Muscle layer of duodenum (tissue), 2 donors: ENCODE measurements around the gene CGB5.
"Not testable (repeated sequence)": the region's sequence is repeated elsewhere in the genome, so short reads cannot be mapped to it uniquely, and the experiment has no call there.

Experiments
- H3K27ac ChIP-seq: one replicate; pipeline ENCODE4 v1.7.0; 2013; ENCODE audit warnings: mild to moderate bottlenecking, low read length
- H3K27me3 ChIP-seq: one replicate; pipeline ENCODE4 v1.7.0; 2013; ENCODE audit warnings: low read depth, mild to moderate bottlenecking, control low read depth, low read length
- H3K36me3 ChIP-seq, 2 donors: one replicate each; pipeline ENCODE4 v1.7.0; 2013; ENCODE audit warnings: low read length in 2 of 2, control low read depth in 1 of 2, mild to moderate bottlenecking in 1 of 2; ENCODE audit not compliant: insufficient read depth in 2 of 2, control insufficient read depth in 1 of 2
- H3K4me1 ChIP-seq, 2 donors: one replicate each; pipeline ENCODE4 v1.7.0; 2013; ENCODE audit warnings: low read length in 2 of 2, mild to moderate bottlenecking in 2 of 2, control low read depth in 1 of 2, moderate library complexity in 1 of 2; ENCODE audit not compliant: insufficient read depth in 2 of 2, control insufficient read depth in 1 of 2
- H3K4me3 ChIP-seq, 2 donors: one replicate each; pipeline ENCODE4 v1.7.0; 2013; ENCODE audit warnings: low read length in 2 of 2, low read depth in 1 of 2, mild to moderate bottlenecking in 1 of 2
- H3K9me3 ChIP-seq, 2 donors: one replicate each; pipeline ENCODE4 v1.7.0; 2013; ENCODE audit warnings: low read length in 2 of 2, control low read depth in 1 of 2, mild to moderate bottlenecking in 1 of 2; ENCODE audit not compliant: control insufficient read depth in 1 of 2
- donor health status: healthy.

CGB5 gene

GRCh38 chr19:49043548-49043947 is at the start of gene CGB5:
Gene CGB5 (plus strand): TSS chr19:49043848. CDS start chr19:49044210, 362 bp downstream.
- not testable (repeated sequence) for H3K36me3 ChIP-seq, H3K9me3 ChIP-seq, H3K4me1 ChIP-seq, H3K27ac ChIP-seq, H3K27me3 ChIP-seq, H3K4me3 ChIP-seq

- H3K27me3 ChIP-seq, result no peaks in the 10 kb centered on the region
- H3K4me3 ChIP-seq, result peak overlapping the region; percentile 87 to 92
- peak overlapping the region; percentile 90 for H3K27ac ChIP-seq
- no peaks in the 10 kb centered on the region for H3K9me3 ChIP-seq
- H3K4me1 ChIP-seq, result peaks cover 5 to 32% of the 10 kb centered on the region in 2 donors
- peaks cover 0 to 7% of the 10 kb centered on the region in 2 donors for H3K36me3 ChIP-seq
Observed at GRCh38 chr19:48994035-48994386, 49.6 kb upstream of the CGB5 start.

DNA sequence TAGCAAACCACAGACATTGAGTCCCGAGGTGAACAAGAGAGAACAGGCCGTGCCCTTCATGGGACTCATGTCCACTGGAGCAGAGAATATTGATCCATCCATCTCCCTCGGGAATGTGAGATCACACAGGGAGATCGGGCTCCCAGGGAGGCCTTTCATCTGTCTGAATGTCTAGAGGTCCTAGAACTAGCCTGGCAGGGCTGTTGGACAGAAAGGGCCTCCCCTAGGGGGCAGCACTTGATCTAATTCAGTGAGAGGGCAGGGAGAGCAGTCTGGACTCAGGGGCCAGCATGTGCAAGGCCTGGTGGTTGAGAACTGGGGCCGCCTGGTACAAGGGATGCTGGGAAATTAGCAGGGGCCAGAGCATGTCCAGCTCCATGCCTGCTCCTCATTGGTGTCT is 45.7 kb upstream of the CGB5 start:
- no peaks in the 10 kb centered on the region for H3K9me3 ChIP-seq
- no peak overlapping the region for H3K27ac ChIP-seq

DNA sequence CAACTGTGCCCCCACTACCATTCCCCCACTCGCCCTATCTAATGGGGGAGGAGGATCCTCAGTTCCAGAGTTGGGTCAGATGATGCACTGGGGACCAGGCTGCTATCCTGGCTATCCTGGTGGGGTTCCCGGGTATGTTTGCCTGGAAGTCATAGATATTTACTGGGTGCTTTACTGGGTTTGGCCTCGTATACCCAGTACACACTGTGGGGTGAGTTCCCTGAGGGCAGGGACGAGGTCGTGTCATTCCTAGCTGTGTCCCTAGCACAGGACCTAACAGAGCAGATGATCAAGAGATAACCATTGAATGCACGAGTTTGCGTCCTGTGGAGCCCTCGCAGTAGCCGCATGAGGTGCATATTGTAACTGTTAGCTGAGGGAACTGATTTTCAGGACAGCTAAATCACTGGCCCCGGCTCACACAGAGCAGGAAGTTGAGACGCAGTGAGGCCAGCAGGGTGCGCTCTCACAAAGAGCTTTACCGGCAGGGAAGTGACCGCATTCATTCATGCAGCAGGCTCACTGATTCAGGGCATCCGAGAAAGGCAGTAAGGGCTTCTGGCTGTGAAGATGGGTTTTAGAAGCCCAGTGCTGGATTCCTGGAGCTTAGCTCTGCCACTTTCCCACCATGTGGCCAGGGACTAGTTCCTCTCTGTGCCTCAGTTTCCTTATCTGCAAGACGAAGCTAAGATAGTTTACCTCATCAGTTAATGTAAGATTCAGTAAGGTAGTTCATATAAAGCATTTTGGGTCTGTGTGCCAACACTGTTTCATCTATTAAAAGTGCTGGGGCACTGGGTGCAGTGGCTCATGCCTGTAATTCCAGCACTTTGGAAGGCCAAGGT is 43.9 kb upstream of the CGB5 start:
- Histone ChIP-seq H3K36me3 (peaks cover 8 to 17% of the 10 kb centered on the region in 2 donors), H3K4me3 (no peak overlapping the region), H3K4me1 (peaks cover 0 to 3% of the 10 kb centered on the region in 2 donors), H3K27ac (no peak overlapping the region), H3K9me3 (no peaks in the 10 kb centered on the region), H3K27me3 (no peaks in the 10 kb centered on the region)

More for the DNA sequence above, 45.7 kb upstream of the CGB5 start:
- Histone ChIP-seq H3K4me3 (no peak overlapping the region), H3K27me3 (no peaks in the 10 kb centered on the region), H3K36me3 (peaks cover under 1 to 4% of the 10 kb centered on the region in 2 donors), H3K4me1 (peaks cover 0 to 12% of the 10 kb centered on the region in 2 donors)

GRCh38 chr19:49004133-49004532 is 39.5 kb upstream of the CGB5 start:
- H3K4me3 ChIP-seq, result no peak overlapping the region
- H3K4me1 ChIP-seq, result no peaks in the 10 kb centered on the region
- H3K36me3 ChIP-seq, result peaks cover 31 to 46% of the 10 kb centered on the region in 2 donors
- no peaks in the 10 kb centered on the region for H3K9me3 ChIP-seq
- H3K27ac ChIP-seq, result no peak overlapping the region
- H3K27me3 ChIP-seq, result no peaks in the 10 kb centered on the region

DNA sequence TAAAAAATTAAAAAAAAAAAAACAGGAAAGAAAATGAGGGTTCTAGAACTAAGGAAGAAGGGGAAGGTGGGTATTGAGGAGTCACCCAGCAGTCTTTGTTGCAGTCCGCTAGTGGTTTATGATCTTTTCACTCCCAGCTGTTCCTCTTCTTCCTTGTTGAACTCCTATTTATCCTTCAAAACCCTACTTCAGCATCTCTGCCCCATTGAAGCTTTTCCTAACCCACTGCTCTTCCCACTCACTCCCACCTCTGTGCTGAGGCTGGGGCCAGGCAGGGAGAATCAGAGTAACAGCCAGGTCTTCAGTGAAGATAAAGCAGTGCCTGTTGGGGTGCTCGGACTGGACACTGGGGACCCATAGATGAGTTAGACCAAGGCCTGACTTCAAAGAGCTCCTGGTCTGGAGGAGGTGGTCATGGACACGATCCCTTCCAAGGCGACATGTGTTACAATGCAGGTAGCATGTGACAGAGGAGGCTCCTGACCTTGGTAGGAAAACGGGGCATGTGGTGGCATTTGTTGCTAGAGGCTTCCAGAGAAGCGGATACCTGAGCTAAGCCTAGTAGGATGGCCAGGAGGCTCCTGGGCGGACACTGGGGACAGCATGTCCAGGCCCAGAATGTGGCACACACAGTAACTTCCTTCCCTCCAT is 38.6 kb upstream of the CGB5 start:
- Histone ChIP-seq H3K27ac (no peak overlapping the region), H3K9me3 (no peaks in the 10 kb centered on the region), H3K36me3 (peaks cover 27 to 55% of the 10 kb centered on the region in 2 donors), H3K4me1 (no peaks in the 10 kb centered on the region), H3K4me3 (no peak overlapping the region), H3K27me3 (no peaks in the 10 kb centered on the region)

- no peak overlapping the region for H3K4me3 ChIP-seq
- H3K27ac ChIP-seq, result no peak overlapping the region
- no peaks in the 10 kb centered on the region for H3K4me1 ChIP-seq
- H3K36me3 ChIP-seq, result peaks cover 35 to 73% of the 10 kb centered on the region in 2 donors
- H3K9me3 ChIP-seq, result no peaks in the 10 kb centered on the region
- H3K27me3 ChIP-seq, result no peaks in the 10 kb centered on the region
Observed at GRCh38 chr19:49006905-49007304, 36.7 kb upstream of the CGB5 start.

DNA sequence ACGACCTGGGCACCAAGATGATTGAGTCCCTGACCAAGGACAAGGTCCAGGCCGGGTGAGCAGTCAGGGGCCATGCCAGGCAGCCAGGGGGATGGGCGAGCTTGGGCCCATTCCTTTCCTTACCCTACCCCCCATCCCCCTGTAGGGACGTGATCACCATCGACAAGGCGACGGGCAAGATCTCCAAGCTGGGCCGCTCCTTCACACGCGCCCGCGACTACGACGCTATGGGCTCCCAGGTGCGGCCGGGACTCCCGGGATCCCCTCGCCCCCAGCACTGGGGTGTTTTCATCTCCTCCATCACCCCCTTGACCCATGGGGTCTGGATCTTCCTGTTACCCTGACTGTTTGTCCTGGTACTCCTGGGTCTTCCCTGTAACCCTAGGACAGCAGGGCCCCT is 33.8 kb upstream of the CGB5 start:
- Histone ChIP-seq H3K27me3 (no peaks in the 10 kb centered on the region), H3K27ac (no peak overlapping the region), H3K4me1 (no peaks in the 10 kb centered on the region), H3K36me3 (peaks cover 37 to 74% of the 10 kb centered on the region in 2 donors), H3K9me3 (no peaks in the 10 kb centered on the region), H3K4me3 (no peak overlapping the region)

GRCh38 chr19:49010453-49010852 is 33.2 kb upstream of the CGB5 start:
- Histone ChIP-seq H3K27ac (no peak overlapping the region), H3K4me3 (no peak overlapping the region), H3K9me3 (no peaks in the 10 kb centered on the region), H3K27me3 (no peaks in the 10 kb centered on the region), H3K4me1 (no peaks in the 10 kb centered on the region), H3K36me3 (peaks cover 31 to 74% of the 10 kb centered on the region in 2 donors)

- no peaks in the 10 kb centered on the region for H3K9me3 ChIP-seq
- H3K36me3 ChIP-seq, result peaks cover 27 to 74% of the 10 kb centered on the region in 2 donors
- H3K27me3 ChIP-seq, result no peaks in the 10 kb centered on the region
- no peak overlapping the region for H3K4me3 ChIP-seq
- no peaks in the 10 kb centered on the region for H3K4me1 ChIP-seq
- H3K27ac ChIP-seq, result no peak overlapping the region
Observed at GRCh38 chr19:49011194-49011593, 32.5 kb upstream of the CGB5 start.

DNA sequence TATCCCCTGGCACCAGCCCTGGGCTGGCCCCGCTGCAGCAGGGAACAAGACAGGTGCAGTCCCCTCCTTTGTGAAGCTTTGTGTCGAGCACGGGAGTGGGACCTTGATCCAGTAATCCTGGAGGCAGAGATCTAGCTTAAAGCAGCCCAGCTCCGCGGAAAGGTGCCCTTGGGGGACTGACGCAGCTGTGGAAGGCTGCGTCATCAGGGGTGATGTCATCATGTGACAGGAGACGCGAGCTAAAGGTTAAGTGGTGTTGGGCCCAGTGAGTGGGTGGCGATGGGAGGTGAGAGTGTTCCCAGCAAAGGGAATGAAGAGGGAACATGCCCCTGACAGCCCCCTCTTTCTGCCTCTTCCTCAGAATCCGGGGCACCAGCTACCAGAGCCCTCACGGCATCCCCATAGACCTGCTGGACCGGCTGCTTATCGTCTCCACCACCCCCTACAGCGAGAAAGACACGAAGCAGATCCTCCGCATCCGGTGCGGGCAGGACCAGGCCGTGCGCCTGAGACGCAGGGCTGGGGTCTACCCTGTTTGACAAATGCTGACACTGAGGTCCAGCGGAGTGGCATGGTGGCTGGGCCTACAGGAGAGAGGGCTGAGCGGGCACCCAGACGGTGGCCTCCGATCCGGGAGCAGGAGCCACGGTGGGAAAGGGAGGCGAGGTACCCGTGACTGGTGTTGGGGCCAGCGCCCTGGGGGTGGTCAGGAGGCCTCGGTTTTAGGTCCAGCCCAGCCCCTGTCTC is 29.4 kb upstream of the CGB5 start:
- Histone ChIP-seq H3K27me3 (no peaks in the 10 kb centered on the region), H3K4me1 (peaks cover 0 to 17% of the 10 kb centered on the region in 2 donors), H3K27ac (no peak overlapping the region), H3K4me3 (no peak overlapping the region), H3K36me3 (peaks cover 14 to 61% of the 10 kb centered on the region in 2 donors), H3K9me3 (no peaks in the 10 kb centered on the region)
